Large intestine (tissue), 3 donors: ENCODE measurements around the gene PTPRM. TPM values are rescaled to one million over a fixed set of nuclear protein-coding genes. Genes with fewer than 3 reads are reported as not detected.

Source experiments
- DNase-seq, 2 donors: peaks; one replicate each; pipeline versions ENCODE4 v3.0.0 to v3.0.0-alpha.2; 2013
- H3K27ac ChIP-seq: one replicate; pipeline ENCODE4 v1.5.1; 2013; ENCODE audit warnings: low read length
- H3K27me3 ChIP-seq: 2 replicates; pipeline ENCODE4 v1.6.1; 2013; ENCODE audit warnings: low read length; ENCODE audit not compliant: control insufficient read depth, insufficient read depth
- H3K36me3 ChIP-seq: 2 replicates; pipeline ENCODE4 v1.6.1; 2013; ENCODE audit warnings: low read length; ENCODE audit not compliant: control insufficient read depth, insufficient read depth
- H3K4me1 ChIP-seq: one replicate; pipeline ENCODE4 v1.6.1; 2013; ENCODE audit warnings: low read length; ENCODE audit not compliant: control insufficient read depth, insufficient read depth
- H3K4me3 ChIP-seq: one replicate; pipeline ENCODE4 v1.5.1; 2013; ENCODE audit warnings: low read length
- H3K9me3 ChIP-seq: one replicate; pipeline ENCODE4 v1.6.1; 2013; ENCODE audit warnings: mild to moderate bottlenecking, low read depth, low read length, moderate library complexity; ENCODE audit not compliant: control insufficient read depth
- WGBS: methylation state at CpG from one replicate; pipeline ENCODE4 v1.1.5; 2013; ENCODE audit warnings: low lambda C conversion rate; ENCODE audit not compliant: insufficient coverage; 5-methylcytosine and 5-hydroxymethylcytosine counted together
- polyA plus RNA-seq: library from polyadenylated mRNA; unstranded; fragments of 120-200 nt; gene quantifications from one replicate; pipeline ENCODE4 v1.2.1, GENCODE V29; 2013

Gene PTPRM
- polyA plus RNA-seq, 1 donor, result 27.2 TPM

DNA sequence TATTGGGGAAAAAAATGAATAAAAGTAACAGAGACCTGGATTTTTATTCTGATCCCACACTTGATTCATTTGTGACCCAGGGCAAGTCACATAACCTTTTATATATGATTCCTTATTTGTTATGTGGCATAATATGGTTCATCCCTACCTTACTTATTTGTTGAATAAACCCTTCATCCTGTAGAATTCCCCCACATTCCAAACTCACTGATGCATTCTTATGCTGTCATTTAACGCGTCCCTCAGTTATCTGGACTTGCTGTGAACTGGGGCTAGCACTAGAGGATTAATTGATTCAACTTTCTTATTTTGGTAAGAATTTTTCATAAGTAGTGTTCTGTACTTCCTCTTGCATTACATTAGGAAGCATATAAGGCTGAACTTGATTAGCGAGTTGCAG, 657.5 kb downstream of the PTPRM start:
- H3K36me3 ChIP-seq, result no peaks in the 10 kb centered on the region
- no peak overlapping the region for H3K4me3 ChIP-seq
- no peaks in the 10 kb centered on the region for H3K27me3 ChIP-seq
- no peaks in the 10 kb centered on the region for H3K9me3 ChIP-seq
- no peak for DNase-seq
- H3K27ac ChIP-seq, result no peak overlapping the region
- no peaks in the 10 kb centered on the region for H3K4me1 ChIP-seq
- 100% methylated on average over 2 of the region's 3 CpGs for WGBS

DNA sequence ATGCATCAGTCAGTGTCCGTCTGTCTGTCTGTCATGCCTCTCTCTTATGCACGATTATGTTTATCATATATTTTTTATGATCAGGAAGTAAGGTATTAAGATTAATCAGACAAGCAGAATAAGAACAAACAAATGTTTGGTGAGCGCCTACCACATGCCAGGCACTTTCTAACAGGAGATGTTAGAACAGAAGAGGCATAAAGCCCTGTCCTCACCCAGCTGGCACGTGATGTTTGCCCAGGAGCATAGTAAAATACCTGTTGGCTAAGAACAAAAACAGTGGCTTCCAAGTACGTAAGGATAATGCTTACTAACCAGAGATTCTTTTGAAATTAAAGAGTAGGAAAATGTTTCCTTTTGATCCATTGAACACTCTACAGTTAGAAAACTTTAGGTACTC, 661.9 kb downstream of the PTPRM start:
- Histone ChIP-seq H3K36me3 (no peaks in the 10 kb centered on the region), H3K27ac (no peak overlapping the region), H3K4me1 (no peaks in the 10 kb centered on the region), H3K27me3 (no peaks in the 10 kb centered on the region), H3K9me3 (no peaks in the 10 kb centered on the region), H3K4me3 (no peak overlapping the region)
- DNase-seq, result no peak
- WGBS, result 67% methylated on average over 3 of the region's 5 CpGs

DNA sequence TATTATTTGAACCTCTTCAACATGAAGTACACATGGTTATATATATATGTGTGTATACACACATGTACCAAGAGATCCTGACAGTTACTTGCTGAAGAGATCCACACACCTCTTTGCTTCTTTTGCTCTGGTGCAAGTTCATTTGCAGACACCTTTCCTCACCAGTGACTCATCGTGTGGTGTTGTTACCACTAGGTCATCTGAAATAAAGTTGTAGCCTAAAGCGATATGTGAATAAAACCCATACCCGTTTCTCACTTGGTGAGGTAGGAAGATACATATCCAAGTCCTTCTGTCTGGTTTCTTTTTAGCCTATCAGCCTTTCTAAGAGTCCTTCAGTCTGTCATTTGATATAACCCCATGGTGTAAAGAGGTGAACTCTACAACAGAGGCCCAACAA, 662.7 kb downstream of the PTPRM start:
- Histone ChIP-seq H3K27me3 (no peaks in the 10 kb centered on the region), H3K4me1 (no peaks in the 10 kb centered on the region), H3K9me3 (no peaks in the 10 kb centered on the region), H3K4me3 (no peak overlapping the region), H3K36me3 (no peaks in the 10 kb centered on the region), H3K27ac (no peak overlapping the region)
- no peak for DNase-seq
- WGBS, result no CpG with 5 or more reads among the region's 3 CpGs

DNA sequence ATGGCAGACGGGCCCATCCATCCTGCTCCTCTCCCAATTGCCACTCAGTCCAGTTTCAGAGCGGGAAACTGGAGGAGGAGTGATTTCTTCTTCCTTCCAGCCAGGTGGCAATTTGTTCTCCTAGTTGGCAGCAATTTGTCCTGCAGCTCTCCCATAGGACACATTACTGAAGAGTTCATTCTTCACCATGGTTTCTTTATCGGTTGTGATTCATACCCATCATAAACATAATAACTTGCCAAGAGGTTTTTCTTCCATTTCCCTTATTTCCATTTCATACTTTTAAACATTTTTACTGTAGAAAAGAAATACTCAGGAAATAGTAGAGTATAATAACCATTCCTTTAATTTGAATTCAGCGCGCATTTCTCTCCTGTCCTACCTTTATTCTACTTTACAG, 664.2 kb downstream of the PTPRM start:
- no peaks in the 10 kb centered on the region for H3K27me3 ChIP-seq
- no peaks in the 10 kb centered on the region for H3K36me3 ChIP-seq
- H3K4me1 ChIP-seq, result no peaks in the 10 kb centered on the region
- no peak for DNase-seq
- whole genome bisulfite sequencing, result 94% methylated on average over 3 of the region's 5 CpGs
- H3K4me3 ChIP-seq, result no peak overlapping the region
- H3K27ac ChIP-seq, result no peak overlapping the region
- H3K9me3 ChIP-seq, result no peaks in the 10 kb centered on the region

DNA sequence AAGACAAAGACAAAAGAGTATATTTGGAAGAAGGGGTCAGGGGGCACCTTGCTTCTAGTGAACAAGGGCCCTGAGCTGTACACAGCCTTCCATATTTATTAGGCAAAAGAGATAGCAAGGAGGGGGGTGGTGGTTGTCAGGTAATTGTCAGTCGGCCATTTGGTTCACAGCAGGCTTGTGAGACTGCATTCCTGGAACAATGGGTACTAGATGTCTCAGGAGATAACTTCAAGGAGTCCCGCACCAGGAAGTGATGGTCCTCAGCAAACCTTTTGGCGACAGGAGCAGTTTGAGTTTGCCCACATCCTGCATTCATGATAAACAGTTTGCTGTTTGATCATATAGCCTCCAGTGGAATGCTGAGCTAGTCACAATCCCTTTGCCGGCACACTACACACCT, 665.7 kb downstream of the PTPRM start:
- DNase-seq, result no peak
- no peak overlapping the region for H3K4me3 ChIP-seq
- no peaks in the 10 kb centered on the region for H3K4me1 ChIP-seq
- no peaks in the 10 kb centered on the region for H3K36me3 ChIP-seq
- H3K27me3 ChIP-seq, result no peaks in the 10 kb centered on the region
- H3K27ac ChIP-seq, result no peak overlapping the region
- H3K9me3 ChIP-seq, result no peaks in the 10 kb centered on the region
- WGBS, result no CpG with 5 or more reads among the region's 4 CpGs

DNA sequence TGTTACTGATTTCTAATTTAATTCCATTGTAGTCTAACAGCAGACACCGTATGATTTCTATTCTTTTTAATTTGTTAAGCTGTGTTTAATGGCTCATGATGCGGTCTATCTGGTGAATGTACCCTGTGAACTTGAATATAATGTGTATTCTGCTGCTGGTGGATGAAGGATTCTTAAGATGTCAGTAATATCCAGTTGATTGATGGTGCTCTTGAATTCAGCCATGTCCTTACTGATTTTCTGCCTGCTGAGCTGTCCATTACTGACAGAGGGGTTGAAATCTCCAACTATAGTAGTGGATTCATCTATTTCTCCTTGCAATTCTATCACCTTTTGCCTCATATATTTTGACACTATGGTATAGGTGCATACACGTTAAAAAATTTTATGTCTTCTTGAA, 668.8 kb downstream of the PTPRM start:
- 86% methylated on average over 1 of the region's 3 CpGs for WGBS
- Histone ChIP-seq H3K4me1 (no peaks in the 10 kb centered on the region), H3K4me3 (no peak overlapping the region)

DNA sequence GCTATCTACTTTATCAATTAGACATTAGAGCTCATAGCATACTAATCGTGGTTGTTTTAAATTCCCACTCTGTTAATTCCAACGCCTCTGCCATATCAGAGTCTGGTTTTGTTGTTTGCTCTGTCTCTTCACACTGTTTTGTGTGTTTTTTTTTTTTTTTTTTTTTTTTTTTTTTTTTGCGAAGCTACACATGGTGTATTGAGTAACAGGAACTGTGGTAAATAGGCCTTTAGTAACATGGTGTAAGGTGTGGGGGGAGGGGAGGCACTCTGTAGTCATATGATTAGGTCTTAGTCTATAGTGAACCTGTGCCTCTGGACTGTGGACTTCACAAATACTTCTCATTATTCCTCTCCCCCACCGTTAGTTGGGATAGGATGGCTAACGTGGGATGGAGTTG, 671.4 kb downstream of the PTPRM start:
- Histone ChIP-seq H3K9me3 (peaks cover 4% of the 10 kb centered on the region), H3K27ac (no peak overlapping the region), H3K4me3 (no peak overlapping the region), H3K27me3 (no peaks in the 10 kb centered on the region), H3K36me3 (no peaks in the 10 kb centered on the region), H3K4me1 (no peaks in the 10 kb centered on the region)
- DNase-seq, result peak in 1 of 2 donors; percentile 16
- 100% methylated on average over 2 of the region's 5 CpGs for whole genome bisulfite sequencing

More for the DNA sequence above, 668.8 kb downstream of the PTPRM start:
- no peak for DNase-seq
- Histone ChIP-seq H3K9me3 (peaks cover 4% of the 10 kb centered on the region), H3K27ac (no peak overlapping the region), H3K36me3 (no peaks in the 10 kb centered on the region), H3K27me3 (no peaks in the 10 kb centered on the region)

DNA sequence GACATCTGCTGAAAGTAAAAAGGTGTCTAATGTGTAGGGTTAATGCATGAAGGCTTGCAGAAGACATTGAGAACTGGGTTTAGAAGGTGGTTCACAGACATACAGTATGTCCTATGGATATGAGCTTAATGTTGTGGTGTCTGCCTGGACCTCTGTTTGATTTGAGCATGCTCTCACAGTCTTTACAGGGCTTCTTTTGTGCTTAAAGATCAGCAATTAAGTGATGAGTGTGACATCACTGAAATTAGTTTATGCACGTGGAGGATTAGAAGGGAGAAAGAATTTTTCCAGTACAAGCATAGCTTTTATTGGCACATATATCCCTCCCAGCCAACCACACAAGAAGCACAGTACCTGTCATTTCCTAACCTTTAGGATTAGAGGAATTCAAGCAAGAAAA, 674.6 kb downstream of the PTPRM start:
- WGBS, result no CpG with 5 or more reads among the region's 1 CpG
- H3K27me3 ChIP-seq, result no peaks in the 10 kb centered on the region
- H3K4me3 ChIP-seq, result no peak overlapping the region
- no peaks in the 10 kb centered on the region for H3K36me3 ChIP-seq
- H3K27ac ChIP-seq, result no peak overlapping the region
- peaks cover 4% of the 10 kb centered on the region for H3K9me3 ChIP-seq
- no peak for DNase-seq
- H3K4me1 ChIP-seq, result no peaks in the 10 kb centered on the region

DNA sequence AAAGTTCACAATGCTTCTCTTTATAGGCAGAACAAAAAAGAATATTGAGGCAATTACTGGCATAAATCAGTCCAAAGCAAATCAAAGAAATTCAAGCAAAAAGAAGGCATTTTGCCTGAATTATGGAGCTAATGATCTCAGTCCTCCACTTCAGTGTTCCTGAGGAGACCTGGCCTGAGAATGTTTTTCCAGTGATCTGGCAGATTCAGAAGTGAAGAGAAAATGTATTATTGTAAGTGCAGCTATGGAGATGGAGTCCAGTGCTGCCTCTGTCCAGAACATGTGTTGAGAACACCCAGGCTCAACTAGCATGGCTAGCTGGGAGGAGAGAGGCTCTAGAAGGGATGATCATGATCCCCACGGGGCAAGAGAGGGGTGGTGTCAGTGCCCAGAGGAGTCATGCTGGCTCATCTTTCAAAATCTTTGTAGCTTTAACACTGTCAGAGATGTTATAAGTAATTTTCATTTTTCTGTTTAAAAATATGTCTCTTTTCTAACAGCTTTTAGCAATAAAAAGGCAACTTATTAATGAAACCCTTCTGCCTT, 675.1 kb downstream of the PTPRM start:
- no peak overlapping the region for H3K27ac ChIP-seq
- DNase-seq, result no peak
- WGBS, result no CpG with 5 or more reads among the region's 1 CpG
- peaks cover 4% of the 10 kb centered on the region for H3K9me3 ChIP-seq
- H3K4me1 ChIP-seq, result no peaks in the 10 kb centered on the region
- H3K27me3 ChIP-seq, result no peaks in the 10 kb centered on the region
- H3K36me3 ChIP-seq, result no peaks in the 10 kb centered on the region
- H3K4me3 ChIP-seq, result no peak overlapping the region

DNA sequence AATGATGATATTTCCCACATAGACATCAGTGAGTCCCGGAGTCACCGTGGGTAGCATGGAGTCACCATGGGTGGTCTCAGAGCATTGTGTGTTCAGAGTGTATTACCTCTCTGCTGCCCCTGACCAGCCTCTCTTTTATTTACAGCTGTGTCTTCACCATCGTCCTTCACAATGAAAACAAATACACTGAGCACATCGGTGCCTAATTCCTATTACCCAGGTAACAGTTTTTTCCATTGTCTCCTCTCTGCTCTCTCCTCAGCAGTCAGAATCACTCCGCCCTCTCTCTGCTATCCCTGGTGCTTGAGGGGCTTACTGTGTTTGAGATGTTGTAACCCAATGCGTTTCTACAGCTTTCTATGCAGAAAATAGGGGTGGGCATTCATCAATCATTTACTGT, 680.6 kb downstream of the PTPRM start:
- no peak for DNase-seq
- Histone ChIP-seq H3K4me1 (no peaks in the 10 kb centered on the region), H3K36me3 (no peaks in the 10 kb centered on the region), H3K27ac (no peak overlapping the region), H3K9me3 (no peaks in the 10 kb centered on the region), H3K4me3 (no peak overlapping the region), H3K27me3 (no peaks in the 10 kb centered on the region)
- WGBS, result 40% methylated on average over 2 of the region's 6 CpGs

DNA sequence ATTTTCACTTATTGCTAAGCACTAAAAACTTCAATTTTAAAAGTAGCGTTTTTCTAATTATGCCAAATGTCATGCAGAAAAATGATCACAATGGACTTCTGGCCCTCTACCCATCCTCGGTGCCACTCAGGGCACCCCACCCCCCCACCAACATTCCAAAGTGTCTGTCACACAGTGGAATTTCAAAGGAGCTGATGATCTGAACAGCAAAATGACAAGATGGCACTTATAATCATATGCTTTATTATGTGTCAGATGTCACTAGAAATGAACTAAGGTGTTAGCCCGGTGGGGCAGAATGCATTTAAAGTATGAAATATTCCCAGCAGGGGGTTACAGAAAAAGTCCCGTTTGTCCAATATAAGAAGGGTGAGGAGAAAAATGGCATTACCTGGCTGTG, 681.5 kb downstream of the PTPRM start:
- Histone ChIP-seq H3K27ac (no peak overlapping the region), H3K27me3 (no peaks in the 10 kb centered on the region), H3K4me3 (no peak overlapping the region), H3K4me1 (no peaks in the 10 kb centered on the region), H3K36me3 (no peaks in the 10 kb centered on the region), H3K9me3 (no peaks in the 10 kb centered on the region)
- 67% methylated on average over 1 of the region's 4 CpGs for WGBS
- DNase-seq, result no peak
